GM18505 (cell line): ENCODE measurements around the gene ADGRD1.

Source experiments
- ATAC-seq: cut with Tn5 transposase; IDR thresholded peaks from one replicate; pipeline ENCODE4 v1.9.1; 2021; ENCODE audit not compliant: unreplicated experiment
- POLR2A ChIP-seq: IDR thresholded peaks from 4 replicates; pipeline ENCODE4 v1.6.1; 2011; ENCODE audit warnings: borderline replicate concordance; ENCODE audit not compliant: insufficient read depth, insufficient read length; ENCODE audit errors: extremely low read depth

ADGRD1 gene

DNA sequence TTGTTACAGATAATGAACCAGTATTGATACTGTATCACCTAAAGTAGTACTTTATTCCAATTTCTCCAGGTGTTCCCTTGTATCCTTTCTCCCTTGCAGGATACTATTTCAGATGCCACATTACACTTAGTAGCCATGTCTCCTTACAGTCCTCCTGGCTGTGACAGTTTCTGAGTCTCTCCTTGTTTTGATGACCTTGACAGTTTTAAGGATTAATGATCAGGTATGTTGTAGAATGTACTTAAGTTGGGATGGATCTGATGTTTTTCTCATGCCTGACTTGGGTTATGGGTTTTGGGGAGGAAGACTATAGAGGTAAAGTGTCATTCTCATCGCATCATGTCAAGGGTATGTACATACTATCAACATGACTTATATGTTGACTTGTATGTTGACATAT, 193.6 kb downstream of the ADGRD1 start:
- ATAC-seq, result no peak
- TF ChIP-seq POLR2A, result no peak

DNA sequence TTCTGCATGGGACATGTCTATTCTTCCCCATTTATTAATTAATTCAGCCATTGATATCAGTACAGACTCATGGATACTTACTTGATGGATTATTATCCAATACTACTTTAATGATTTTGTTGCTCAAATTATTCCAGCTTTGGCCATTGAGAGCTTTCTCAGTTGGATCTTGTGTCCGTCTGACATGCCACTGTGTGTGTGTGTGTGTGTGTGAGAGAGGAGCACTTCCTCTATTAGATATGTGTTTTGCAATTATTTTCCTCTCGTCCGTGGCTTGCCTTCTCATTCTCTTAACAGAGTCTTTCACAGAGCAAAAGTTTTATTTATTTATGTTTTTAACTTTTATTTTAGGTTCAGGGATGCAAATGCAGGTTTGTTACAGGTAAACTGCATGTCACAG, 194.2 kb downstream of the ADGRD1 start:
- TF ChIP-seq POLR2A, result no peak
- no peak for ATAC-seq

DNA sequence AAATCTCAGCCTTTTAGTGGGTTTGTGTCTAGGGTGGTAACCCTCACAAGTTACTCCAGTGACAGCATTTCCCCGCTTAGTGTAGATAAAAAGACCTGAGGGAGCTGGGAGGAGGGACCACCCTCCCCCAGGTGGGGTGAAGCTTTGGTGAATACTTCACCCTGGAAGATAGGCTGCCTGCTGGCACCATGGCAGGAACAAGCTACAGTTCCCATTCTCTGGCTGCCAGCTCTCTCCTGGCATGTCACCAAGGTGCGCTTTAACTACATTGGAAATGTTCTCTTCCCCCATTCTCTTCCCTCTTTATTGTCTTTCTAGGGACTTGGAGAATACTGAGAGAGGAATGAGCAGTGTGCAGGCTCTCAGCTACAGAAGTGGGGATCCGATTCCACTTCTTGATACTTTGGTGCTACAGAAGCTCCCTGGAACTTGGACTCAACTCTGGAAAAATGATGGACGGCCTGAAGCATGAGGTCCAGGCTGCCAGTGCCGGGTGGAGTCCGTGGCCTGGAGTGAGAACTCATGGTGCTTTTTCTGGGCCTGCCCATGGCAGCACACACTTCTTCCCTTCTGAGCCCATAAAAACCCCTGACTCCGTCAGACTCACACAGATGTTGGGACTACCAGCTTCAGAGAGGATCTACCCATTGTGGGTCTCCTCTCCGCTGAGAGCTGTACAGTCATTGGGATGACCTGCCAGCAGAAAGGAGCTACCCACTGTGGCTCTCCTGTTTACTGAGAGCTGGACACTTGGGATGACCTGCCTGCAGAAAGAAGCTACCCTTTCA, 198.0 kb downstream of the ADGRD1 start:
- no peak for ATAC-seq
- no peak for TF ChIP-seq POLR2A

DNA sequence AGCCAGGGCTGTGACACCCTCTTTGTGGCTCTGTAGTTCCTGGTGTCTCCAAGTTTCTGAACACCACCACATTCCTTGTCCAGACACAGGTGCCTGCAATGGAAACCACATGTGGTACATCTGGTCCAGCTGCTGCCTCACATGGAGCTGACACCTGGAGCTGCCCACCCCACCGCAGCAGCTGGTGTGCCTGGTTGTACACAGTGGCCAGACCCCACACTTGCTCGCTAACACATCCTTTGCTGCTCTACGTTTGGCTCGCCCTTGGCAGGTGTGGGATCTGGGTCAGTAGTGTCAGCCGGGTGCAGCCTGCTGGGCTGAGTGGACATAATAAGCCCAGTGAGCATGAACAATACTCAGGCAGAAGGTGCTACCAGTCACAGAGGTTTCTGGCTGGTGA, 198.9 kb downstream of the ADGRD1 start:
- no peak for ATAC-seq
- no peak for TF ChIP-seq POLR2A

DNA sequence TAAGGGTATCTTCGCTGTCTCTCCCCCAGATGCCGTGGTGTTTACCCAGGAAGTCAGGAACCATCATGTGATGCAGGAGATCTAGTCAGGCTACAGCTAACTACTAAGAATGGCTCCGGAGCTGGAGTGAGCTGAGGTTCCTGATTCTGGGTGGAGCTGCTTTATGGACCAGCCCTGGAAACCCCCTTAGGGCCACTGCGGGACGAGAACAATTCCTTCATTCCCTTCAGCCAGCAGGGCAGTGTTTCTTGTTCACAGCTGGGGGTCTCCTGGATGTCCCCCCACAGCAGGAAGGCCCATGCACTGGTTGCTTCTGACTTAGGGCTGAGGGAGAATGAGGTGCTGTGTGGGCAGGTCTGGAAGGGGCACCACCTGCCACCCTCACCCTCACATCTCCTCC, 199.3 kb downstream of the ADGRD1 start:
- TF ChIP-seq POLR2A, result no peak
- no peak for ATAC-seq

DNA sequence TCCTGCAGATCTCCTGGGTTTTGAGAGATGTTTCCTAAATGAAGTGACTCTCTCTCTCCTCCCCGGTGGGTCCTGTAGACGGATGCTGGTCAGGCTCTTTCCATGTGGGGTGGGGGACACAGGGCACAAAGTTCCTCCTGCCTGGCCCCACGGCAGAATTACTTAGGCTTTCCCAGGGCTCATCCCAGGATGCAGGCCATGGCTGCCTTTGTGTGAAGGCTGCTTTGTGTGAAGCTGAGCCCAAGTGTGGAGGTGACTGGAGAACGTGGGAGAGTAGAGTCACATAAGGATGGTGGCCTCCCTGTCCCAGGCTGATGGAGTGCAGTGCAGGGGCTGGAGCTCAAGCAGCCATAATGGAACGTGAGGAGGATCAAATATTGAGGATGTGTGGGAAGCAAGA, 200.2 kb downstream of the ADGRD1 start:
- TF ChIP-seq POLR2A, result no peak
- no peak for ATAC-seq

DNA sequence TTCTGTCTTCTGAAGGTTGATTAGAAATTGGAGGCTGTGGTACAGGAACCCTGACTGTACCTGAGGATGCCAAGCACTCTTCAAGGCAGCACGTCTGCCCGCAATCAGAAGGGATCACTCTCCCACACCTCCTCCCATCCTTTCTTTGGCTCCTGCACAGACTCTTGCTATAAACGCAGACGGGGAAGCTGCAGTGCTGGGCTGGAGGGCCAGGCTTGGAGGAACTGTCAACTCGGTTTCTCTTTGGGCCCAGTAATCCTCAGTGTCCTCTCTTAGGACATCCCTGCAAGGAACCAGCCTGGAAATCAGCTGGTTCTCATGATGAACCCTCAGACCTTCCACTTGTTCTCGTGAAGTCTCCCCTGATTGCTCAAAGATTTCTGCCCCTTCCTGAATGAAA, 201.4 kb downstream of the ADGRD1 start:
- ATAC-seq, result no peak
- TF ChIP-seq POLR2A, result no peak

DNA sequence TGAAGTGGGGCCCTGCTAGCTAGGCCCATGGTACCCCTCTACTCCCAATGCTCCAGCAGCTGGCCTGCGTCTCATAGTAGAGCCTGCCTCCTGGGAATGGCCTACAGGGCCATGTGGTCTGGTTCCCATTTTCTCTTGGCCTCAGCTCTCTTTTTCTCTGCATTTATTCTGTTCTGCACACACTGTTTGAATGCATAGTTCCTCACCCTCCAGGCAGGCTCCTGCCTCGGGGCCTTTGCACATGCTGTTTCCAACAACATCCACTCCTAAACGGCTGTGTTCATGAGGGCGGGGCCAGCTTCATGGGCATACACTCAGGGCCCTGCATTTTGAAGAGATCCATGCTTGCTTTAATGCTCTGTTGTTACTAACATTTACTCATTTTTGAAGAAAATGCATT, 204.0 kb downstream of the ADGRD1 start:
- ATAC-seq, result no peak
- no peak for TF ChIP-seq POLR2A

DNA sequence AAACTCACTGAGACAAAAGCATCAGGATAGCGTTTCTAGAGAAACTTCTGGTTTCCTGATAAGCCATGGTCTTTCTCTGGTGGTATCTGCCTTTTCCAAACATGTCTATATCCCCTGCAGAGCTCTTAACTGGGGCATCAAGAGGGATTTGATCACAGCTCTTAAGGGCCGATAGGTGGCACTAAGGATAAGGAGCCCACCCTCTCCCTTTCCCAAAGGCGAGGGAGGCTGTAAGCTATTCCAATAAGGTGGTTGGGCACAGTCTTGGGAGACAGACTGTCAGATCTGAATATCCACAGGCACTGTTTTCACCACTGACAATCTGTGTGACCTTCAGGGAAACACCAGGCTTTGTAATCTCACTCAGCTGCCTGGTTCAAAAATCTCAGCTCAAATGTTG, 206.0 kb downstream of the ADGRD1 start:
- no peak for ATAC-seq
- no peak for TF ChIP-seq POLR2A

DNA sequence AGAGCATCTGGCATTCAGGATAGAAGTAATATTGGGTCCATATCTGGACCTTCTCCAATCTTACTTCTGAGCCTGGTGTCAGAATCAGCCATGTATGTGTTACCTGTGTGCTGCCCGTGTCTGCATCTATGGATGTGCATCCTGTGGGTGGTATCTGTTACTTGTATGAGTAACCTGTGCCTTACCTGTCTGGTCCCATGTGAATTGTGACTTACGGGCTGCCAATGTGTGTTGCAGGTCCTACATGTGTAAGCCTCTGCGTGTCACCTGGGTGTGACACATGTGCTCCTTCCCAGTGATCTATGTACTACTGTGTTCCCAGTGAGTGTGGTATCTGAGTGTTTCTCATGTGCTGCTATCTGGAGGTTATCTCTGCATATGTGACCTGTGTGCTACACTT, 208.4 kb downstream of the ADGRD1 start:
- TF ChIP-seq POLR2A, result no peak
- no peak for ATAC-seq

DNA sequence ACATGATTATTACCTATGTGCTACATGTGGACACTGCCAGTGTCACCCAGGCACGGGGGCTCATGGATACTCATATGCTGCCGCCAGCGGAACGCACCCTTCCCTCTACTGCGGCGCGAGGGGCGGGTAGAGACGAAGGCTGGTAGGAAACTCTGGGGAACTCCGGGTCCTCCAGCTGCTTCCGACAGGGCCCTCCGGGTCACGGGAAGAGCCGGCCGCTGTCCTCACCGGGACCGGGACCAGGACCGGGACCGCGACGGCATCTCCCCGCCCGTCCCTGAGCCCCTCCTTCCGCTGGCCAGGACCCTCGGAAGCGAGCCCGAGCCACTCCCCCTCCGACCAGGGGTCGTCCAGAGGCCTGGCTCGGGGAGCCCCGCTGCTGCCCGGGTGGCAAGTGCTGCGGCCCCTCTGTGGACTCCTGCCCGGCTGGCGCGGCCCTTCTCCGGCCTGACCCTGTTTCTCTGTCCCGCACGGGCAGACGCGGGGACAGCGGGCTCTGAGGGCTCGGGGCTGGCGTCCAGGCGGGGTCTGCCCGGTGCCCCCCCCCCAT, 209.6 kb downstream of the ADGRD1 start:
- no peak for TF ChIP-seq POLR2A
- ATAC-seq, result no peak

DNA sequence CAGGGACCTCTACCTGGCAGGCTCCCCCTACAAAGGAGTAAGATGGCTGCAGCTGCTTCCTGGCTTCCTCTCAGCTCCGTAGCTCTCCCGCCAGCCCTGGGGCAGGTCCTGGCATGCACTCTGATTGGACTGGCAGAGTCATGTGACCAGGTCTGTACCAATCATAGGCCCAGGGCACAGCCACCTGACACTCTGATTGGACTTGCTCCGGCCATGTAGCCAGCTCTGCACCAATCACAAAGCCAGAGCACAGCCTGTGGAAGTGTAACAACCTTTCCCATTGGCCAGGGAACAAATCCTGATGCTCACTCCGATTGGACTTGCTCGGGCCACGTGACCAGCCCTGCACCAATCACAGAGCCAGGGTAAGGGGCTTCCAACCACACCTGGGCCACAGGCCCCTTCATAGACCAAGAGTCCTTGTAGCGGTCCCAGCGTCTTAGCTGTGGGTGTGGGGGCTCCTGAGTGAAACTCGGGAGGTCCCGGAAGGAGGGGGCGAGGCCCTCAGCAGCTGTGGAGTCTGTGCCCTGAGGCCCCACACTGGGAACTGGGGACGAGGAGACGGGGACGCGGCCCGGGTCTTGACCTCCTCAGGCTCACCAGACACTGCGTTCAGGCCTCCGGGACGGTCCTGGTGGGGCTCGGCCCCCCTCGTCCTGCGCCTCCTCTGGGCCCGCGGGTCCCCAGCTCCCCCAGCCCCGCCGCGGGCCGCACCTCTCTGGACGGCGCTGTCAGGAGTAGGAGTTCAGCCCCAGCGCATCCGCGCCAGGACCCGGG, 210.6 kb downstream of the ADGRD1 start:
- TF ChIP-seq POLR2A, result no peak
- ATAC-seq, result no peak

DNA sequence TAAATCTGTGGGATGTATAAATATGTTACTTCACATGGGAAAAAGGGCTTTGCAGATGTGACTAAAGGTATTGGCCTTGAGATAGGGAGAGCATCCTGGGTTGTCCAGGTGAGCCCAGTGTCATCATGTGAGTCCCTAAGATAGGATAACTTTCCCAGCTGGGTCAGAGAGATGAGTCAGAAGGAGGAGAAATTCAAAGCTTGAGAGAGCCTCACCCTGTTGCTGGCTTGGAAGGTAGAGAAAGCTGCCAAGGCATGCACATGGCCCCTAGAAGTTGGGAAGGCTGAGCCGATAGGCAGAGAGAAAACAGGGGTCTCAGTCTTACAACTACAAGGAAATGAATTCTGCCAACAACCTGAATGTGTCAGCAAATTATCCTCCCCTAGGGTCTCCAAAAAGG, 213.0 kb downstream of the ADGRD1 start:
- no peak for TF ChIP-seq POLR2A
- no peak for ATAC-seq

DNA sequence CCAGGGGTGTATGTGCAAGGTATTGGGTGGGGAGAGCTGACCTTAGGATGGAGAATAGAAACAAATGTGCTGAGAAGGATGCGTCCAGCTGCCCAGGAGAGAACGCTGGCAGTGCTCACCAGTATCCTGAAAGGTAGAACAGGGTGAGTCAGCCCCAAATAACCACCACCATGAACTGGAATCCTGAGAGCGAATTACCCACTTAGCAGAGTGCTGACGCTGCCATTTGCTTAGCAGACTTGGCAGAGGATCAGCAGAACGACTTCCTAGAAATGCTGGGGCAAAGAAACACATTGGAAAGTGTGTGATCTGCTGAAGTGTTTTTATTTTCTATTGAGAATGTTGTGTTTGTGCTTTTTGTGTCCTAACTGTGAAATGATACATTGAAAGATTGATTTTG, 213.6 kb downstream of the ADGRD1 start:
- TF ChIP-seq POLR2A, result no peak
- ATAC-seq, result no peak
